GM12872 (cell line): Measurements from ENCODE around the gene DLG2.

ENCODE experiments used
- TF ChIP-seq, protein P1 (sequence below): IDR thresholded peaks from 3 replicates; pipeline ENCODE4 v1.5.1; 2011; ENCODE audit warnings: low read depth, mild to moderate bottlenecking, low read length, moderate library complexity; ENCODE audit not compliant: insufficient read depth

The DLG2 gene

DNA sequence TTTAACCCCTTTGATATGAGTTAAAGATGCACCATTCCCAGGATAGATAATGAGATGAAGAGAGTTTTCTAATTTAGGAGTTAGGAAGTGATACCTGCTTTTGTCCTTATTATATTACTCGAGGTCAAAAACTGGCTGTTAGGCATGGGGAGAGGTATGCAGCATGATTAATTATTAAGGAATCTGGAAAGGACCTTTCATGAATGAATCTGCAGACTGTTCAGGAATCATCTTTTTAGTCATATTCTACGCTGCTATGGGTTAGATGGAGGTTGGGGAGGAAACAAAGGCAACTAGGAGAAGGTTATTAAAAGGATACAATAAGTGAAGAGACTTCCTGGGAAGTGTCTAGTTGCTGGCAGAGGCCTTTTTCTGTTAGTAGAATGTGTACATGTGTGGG is 1848.5 kb downstream of the DLG2 start:
- TF ChIP-seq, protein P1, sequence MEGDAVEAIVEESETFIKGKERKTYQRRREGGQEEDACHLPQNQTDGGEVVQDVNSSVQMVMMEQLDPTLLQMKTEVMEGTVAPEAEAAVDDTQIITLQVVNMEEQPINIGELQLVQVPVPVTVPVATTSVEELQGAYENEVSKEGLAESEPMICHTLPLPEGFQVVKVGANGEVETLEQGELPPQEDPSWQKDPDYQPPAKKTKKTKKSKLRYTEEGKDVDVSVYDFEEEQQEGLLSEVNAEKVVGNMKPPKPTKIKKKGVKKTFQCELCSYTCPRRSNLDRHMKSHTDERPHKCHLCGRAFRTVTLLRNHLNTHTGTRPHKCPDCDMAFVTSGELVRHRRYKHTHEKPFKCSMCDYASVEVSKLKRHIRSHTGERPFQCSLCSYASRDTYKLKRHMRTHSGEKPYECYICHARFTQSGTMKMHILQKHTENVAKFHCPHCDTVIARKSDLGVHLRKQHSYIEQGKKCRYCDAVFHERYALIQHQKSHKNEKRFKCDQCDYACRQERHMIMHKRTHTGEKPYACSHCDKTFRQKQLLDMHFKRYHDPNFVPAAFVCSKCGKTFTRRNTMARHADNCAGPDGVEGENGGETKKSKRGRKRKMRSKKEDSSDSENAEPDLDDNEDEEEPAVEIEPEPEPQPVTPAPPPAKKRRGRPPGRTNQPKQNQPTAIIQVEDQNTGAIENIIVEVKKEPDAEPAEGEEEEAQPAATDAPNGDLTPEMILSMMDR, result no peak

DNA sequence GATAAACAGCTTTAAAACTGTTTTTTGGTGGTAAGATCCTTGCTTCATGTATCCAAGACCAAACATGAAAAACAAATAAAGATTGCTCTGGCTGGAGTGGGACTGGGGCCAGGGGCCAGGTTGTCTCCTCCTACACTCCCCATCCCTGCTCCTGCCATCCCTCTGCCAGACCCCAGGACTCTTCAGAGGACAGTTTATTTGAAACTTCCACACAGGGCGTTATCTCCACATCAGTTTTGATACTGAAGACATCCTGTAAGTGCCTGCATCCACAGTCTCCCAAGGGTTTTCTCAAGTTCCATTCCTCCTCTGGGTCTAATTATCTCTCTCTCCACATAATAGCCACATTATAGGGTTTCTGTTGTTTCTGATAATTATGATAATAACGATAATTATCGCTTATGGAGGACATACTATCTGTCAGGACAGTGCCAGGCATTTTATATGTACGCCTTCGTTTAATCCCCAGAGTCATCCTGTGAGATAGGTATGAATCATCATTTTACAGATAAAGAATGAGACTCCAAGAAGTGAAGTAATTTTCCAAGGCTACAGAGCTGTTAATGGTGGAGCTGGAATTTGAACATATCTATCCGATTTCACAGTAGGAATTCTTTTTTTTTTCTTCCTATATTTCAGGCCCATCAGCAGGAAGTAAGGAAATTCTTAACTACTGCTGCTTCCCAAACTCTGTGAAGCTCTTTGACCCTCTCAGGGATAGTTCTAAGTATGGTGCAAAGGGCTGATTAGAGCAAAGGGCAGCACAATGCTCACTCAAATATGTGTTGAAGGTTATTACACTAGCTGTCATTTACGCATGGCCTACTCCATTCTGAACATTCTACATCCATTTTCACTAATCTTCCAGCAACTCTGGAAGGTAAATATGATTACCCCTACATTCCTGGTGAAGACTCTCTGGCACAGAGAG is 1852.9 kb downstream of the DLG2 start:
- TF ChIP-seq, protein P1, result no peak

DNA sequence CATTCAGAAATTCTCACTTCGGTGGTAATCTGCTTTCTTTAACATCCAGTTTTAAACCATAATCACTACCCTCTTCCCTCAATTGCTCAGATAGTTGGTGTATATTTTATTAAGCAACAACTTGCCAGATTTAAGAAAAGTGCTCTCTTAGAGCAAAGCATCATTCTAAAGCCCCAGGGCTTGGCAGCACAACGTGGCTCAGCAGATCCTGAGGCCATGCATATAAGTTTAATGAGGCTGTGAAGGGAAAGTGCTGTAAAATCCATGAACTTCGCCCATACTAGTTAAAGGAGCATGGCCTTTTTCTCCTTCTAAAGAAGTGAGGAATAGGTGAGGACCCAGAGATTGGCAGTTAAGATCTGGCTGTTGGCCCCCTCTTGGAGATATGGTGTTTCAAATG is 1858.7 kb downstream of the DLG2 start:
- TF ChIP-seq, protein P1, result no peak

DNA sequence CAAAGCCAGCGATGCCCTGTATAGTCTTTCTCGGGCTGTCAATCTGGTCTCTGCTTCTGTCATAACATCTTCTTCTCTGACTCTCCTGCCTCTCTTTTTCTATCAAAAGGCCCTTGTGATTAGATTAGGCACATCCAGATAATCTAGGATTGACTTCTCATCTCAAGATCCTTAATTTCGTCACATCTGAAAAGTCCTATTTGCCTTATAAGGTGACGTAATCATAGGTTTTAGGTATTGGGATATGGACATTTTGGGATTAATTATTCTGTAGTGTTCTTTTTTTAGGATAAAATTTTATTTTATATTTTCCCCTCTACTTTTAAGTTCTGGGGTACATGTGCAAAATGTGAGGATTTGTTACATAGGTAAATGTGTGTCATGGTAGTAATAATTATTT is 1860.2 kb downstream of the DLG2 start:
- TF ChIP-seq, protein P1, result no peak

DNA sequence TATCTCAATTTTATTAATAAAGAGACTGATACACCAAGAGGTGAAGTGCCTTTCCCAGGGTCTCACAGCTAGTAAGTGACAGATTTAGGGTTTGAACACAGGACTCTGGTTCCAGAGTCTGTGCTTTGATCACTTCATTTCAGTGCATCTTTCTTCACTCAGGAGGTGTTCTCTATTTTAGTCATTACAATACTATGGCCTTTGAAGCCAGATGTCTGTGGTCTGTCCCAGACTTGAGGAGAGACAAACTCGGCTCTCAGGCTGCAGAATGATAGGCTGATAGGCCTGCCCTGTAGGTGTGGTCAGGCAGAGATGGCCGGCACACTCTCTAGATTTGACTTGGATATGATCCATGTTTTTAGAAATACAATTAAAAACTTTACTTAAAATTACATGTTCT is 1862.5 kb downstream of the DLG2 start:
- TF ChIP-seq, protein P1, result no peak

DNA sequence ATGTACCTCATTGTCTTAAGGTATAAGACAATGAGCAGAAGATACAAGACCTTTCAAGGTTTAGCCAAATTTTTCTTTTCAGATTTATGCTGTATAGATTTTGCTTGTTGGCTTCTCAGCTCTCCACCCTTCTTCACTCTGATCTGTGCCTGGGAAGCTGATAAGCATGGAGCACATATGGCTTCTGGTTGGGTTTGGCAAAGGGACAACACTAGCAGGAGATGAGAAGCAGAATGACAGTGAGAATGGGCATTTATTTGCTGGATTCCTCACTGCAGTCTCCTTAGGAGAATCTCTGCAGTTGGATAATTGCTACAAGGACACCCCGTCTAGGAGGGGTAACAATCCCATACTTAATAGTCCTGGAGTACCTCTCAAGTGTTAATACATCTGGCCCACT is 1866.2 kb downstream of the DLG2 start:
- TF ChIP-seq, protein P1, result no peak

DNA sequence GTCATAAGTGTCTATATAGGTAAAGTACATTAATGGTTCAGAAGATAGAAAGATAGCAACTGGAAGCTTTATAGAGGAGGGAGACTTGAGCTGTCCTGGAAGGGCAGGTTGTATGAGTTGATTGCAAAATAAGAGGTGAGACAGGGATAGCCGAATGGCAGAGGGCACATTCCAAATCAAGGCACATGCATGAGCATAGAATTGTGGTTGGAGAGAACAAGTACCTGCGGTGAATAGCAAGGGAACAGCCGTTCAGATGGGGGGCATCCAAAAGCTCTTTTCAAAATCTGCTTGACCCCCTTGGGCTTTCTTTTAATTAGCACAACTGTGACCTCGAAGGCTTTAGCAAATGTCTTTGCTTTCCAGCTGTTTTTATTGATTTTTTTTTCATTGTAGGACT is 1868.0 kb downstream of the DLG2 start:
- TF ChIP-seq, protein P1, result no peak
